MM.1S (cell line): ENCODE measurements around the gene SSH3.

ENCODE experiments used
- DNase-seq: peaks from one replicate; pipeline ENCODE4 v3.0.0-alpha.2; 2015
- H2AFZ ChIP-seq: fragments of 300-600 bp; sonication (generic); 2 replicates; pipeline ENCODE4 v1.6.0; 2016; ENCODE audit warnings: antibody characterized with exemption, low read length
- H3F3A ChIP-seq: fragments of 300-600 bp; sonication (generic); 2 replicates; pipeline ENCODE4 v1.6.1; 2016; ENCODE audit warnings: mild to moderate bottlenecking, antibody characterized with exemption, low read length, moderate library complexity, mixed read lengths; ENCODE audit not compliant: insufficient read depth
- H3K27ac ChIP-seq: fragments of 300-600 bp; sonication (generic); 2 replicates; pipeline ENCODE4 v1.5.1; 2016; ENCODE audit warnings: mild to moderate bottlenecking, low read length
- H3K27me3 ChIP-seq: fragments of 300-600 bp; sonication (generic); replicated peaks from 2 replicates; pipeline ENCODE4 v1.6.0; 2016; ENCODE audit warnings: low read length; ENCODE audit not compliant: insufficient read depth
- H3K36me3 ChIP-seq: fragments of 300-600 bp; sonication (generic); replicated peaks from 2 replicates; pipeline ENCODE4 v1.6.1; 2016; ENCODE audit warnings: mild to moderate bottlenecking, low read length, mixed read lengths; ENCODE audit not compliant: insufficient read depth
- H3K4me1 ChIP-seq: fragments of 300-600 bp; sonication (generic); 2 replicates; pipeline ENCODE4 v1.6.1; 2016; ENCODE audit warnings: low read length, mixed read lengths
- H3K4me2 ChIP-seq: fragments of 300-600 bp; sonication (generic); 2 replicates; pipeline ENCODE4 v1.6.0; 2016; ENCODE audit warnings: low read depth, low read length
- H3K4me3 ChIP-seq: fragments of 300-600 bp; sonication (generic); 2 replicates; pipeline ENCODE4 v1.5.1; 2016; ENCODE audit warnings: low read length, mixed read lengths
- H3K79me2 ChIP-seq: fragments of 300-600 bp; sonication (generic); 2 replicates; pipeline ENCODE4 v1.6.1; 2016; ENCODE audit warnings: mixed run types, low read length, mixed read lengths
- H3K9ac ChIP-seq: fragments of 300-600 bp; sonication (generic); 2 replicates; pipeline ENCODE4 v1.6.1; 2016; ENCODE audit warnings: low read length, mixed read lengths
- H3K9me2 ChIP-seq: fragments of 300-600 bp; sonication (generic); replicated peaks from 2 replicates; pipeline ENCODE4 v1.6.1; 2016; ENCODE audit warnings: mild to moderate bottlenecking, low read length, mixed read lengths; ENCODE audit not compliant: insufficient read depth
- H3K9me3 ChIP-seq: fragments of 300-600 bp; sonication (generic); replicated peaks from 2 replicates; pipeline ENCODE4 v1.6.1; 2016; ENCODE audit warnings: mild to moderate bottlenecking, low read length, mixed read lengths; ENCODE audit not compliant: insufficient read depth
- H4K20me1 ChIP-seq: fragments of 300-600 bp; sonication (generic); 2 replicates; pipeline ENCODE4 v1.6.1; 2016; ENCODE audit warnings: mild to moderate bottlenecking, low read length, moderate library complexity, mixed read lengths; ENCODE audit not compliant: insufficient read depth
- CTCF ChIP-seq: fragments of 300-600 bp; sonication (generic); IDR thresholded peaks from 2 replicates; pipeline ENCODE4 v1.5.1; 2016; ENCODE audit warnings: antibody characterized with exemption, low read length, mixed read lengths
- EZH2 ChIP-seq: fragments of 300-600 bp; sonication (generic); optimal IDR thresholded peaks from 2 replicates; pipeline ENCODE3; 2017; ENCODE audit warnings: low read depth, mild to moderate bottlenecking, antibody characterized with exemption, low read length, mixed read lengths
- EZH2phosphoT487 ChIP-seq: fragments of 300-600 bp; sonication (generic); IDR thresholded peaks from 2 replicates; pipeline ENCODE4 v1.6.1; 2018; ENCODE audit warnings: antibody characterized with exemption, low read length

SSH3 gene

GRCh38 chr11:67281552-67282150 lies 21.7 kb upstream of the SSH3 start:
- no peaks in the 10 kb centered on the region for H3K27me3 ChIP-seq
- no peak overlapping the region for H3K4me2 ChIP-seq
- H3K9ac ChIP-seq, result no peak overlapping the region
- no peaks in the 10 kb centered on the region for H3K9me3 ChIP-seq
- H3F3A ChIP-seq, result peaks cover 30% of the 10 kb centered on the region
- DNase-seq, result no peak
- no peak overlapping the region for H2AFZ ChIP-seq
- no peak for TF ChIP-seq CTCF
- TF ChIP-seq EZH2, result no peak
- TF ChIP-seq EZH2phosphoT487, result no peak
- H3K9me2 ChIP-seq, result no peaks in the 10 kb centered on the region
- no peak overlapping the region for H3K4me3 ChIP-seq
- peaks cover 19% of the 10 kb centered on the region for H3K4me1 ChIP-seq
- H4K20me1 ChIP-seq, result no peaks in the 10 kb centered on the region
- H3K36me3 ChIP-seq, result peaks cover 24% of the 10 kb centered on the region
- no peak overlapping the region for H3K27ac ChIP-seq
- peaks cover 72% of the 10 kb centered on the region for H3K79me2 ChIP-seq

DNA sequence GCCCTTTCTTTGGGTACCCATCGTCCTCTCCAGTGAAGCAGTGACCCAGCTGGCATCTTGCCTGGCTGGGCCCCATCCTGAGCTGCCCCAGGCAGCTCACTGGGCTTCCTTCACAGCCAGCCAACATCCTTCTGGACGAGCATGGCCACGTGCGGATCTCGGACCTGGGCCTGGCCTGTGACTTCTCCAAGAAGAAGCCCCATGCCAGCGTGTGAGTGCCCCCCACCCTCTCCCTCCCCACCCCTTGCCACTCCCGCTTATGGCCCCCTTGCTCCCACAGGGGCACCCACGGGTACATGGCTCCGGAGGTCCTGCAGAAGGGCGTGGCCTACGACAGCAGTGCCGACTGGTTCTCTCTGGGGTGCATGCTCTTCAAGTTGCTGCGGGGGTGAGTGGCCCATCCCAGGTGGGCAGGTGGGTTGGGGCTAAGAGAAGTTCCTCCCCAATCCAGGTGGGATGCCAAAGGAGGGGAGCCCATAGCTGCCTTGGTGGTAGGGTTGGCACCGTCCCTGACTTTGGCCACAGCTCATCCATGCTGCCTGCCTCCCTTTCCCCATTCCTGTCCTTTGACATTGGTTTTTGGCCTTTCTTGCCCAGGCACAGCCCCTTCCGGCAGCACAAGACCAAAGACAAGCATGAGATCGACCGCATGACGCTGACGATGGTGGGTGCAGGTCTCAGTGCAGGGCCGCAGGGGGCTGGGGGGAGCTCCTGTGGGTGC lies 21.0 kb upstream of the SSH3 start:
- no peak overlapping the region for H3K4me2 ChIP-seq
- peaks cover 16% of the 10 kb centered on the region for H3K4me1 ChIP-seq
- no peaks in the 10 kb centered on the region for H4K20me1 ChIP-seq
- no peak for DNase-seq
- peaks cover 67% of the 10 kb centered on the region for H3K79me2 ChIP-seq
- H3K9me2 ChIP-seq, result no peaks in the 10 kb centered on the region
- H3K36me3 ChIP-seq, result peaks cover 27% of the 10 kb centered on the region
- no peak overlapping the region for H3K4me3 ChIP-seq
- no peaks in the 10 kb centered on the region for H3K27me3 ChIP-seq
- no peak overlapping the region for H3K27ac ChIP-seq
- H2AFZ ChIP-seq, result no peak overlapping the region
- H3K9ac ChIP-seq, result no peak overlapping the region
- H3K9me3 ChIP-seq, result no peaks in the 10 kb centered on the region
- H3F3A ChIP-seq, result peaks cover 30% of the 10 kb centered on the region
- TF ChIP-seq CTCF, result no peak
- TF ChIP-seq EZH2, result no peak
- no peak for TF ChIP-seq EZH2phosphoT487

DNA sequence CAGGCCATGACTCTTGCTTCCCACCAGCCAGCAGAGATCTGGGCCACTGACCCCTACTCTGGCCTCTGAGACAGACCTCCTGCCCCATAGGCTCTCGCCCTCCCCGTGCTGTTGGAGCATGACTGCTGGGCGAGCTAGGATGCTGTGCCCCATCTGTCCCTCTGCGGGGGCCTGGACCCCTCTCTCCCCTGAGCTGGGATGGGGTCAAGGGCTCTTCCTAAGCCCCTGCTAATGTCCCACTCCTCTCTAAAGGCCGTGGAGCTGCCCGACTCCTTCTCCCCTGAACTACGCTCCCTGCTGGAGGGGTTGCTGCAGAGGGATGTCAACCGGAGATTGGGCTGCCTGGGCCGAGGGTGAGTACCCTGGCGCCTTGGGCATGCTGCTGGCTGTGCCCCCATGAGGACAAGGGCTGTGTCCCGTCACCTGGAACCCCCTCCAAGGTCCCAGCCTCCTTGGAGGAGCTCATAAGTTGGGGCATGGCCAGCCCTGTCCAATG lies 20.4 kb upstream of the SSH3 start:
- Histone ChIP-seq H3F3A (peaks cover 31% of the 10 kb centered on the region), H3K27me3 (no peaks in the 10 kb centered on the region), H3K4me2 (no peak overlapping the region), H3K9ac (no peak overlapping the region), H3K36me3 (peaks cover 27% of the 10 kb centered on the region), H3K27ac (no peak overlapping the region), H3K4me1 (peaks cover 18% of the 10 kb centered on the region), H4K20me1 (no peaks in the 10 kb centered on the region), H3K9me2 (no peaks in the 10 kb centered on the region), H3K9me3 (no peaks in the 10 kb centered on the region), H2AFZ (no peak overlapping the region), H3K4me3 (no peak overlapping the region), H3K79me2 (peaks cover 68% of the 10 kb centered on the region)
- TF ChIP-seq EZH2phosphoT487, result no peak
- no peak for TF ChIP-seq CTCF
- no peak for TF ChIP-seq EZH2
- DNase-seq, result no peak
